ENCODE data around the gene DNMBP.

GRCh38 chr10:99874341-99875085 is 135.2 kb downstream of the DNMBP start:
- TF ChIP-seq, protein P1, sequence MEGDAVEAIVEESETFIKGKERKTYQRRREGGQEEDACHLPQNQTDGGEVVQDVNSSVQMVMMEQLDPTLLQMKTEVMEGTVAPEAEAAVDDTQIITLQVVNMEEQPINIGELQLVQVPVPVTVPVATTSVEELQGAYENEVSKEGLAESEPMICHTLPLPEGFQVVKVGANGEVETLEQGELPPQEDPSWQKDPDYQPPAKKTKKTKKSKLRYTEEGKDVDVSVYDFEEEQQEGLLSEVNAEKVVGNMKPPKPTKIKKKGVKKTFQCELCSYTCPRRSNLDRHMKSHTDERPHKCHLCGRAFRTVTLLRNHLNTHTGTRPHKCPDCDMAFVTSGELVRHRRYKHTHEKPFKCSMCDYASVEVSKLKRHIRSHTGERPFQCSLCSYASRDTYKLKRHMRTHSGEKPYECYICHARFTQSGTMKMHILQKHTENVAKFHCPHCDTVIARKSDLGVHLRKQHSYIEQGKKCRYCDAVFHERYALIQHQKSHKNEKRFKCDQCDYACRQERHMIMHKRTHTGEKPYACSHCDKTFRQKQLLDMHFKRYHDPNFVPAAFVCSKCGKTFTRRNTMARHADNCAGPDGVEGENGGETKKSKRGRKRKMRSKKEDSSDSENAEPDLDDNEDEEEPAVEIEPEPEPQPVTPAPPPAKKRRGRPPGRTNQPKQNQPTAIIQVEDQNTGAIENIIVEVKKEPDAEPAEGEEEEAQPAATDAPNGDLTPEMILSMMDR (conservative IDR thresholded peaks at IDR 0.05; ENCODE audit: low read depth, low read length) = no peak
- TF ChIP-seq BHLHE40 (IDR thresholded peaks at IDR 0.05; ENCODE audit: low read depth, low read length) (no peak), FOS (IDR thresholded peaks at IDR 0.05; ENCODE audit: low read depth, low read length) (no peak), CEBPB (IDR thresholded peaks at IDR 0.05; ENCODE audit: low read depth, low read length) (no peak), SMC3 (IDR thresholded peaks at IDR 0.05; ENCODE audit: low read depth, low read length) (no peak), NFE2L2 (IDR thresholded peaks at IDR 0.05; ENCODE audit: low read depth, low read length) (no peak), POLR2A (IDR thresholded peaks at IDR 0.05; ENCODE audit: low read depth, low read length) (no peak), MAFK (IDR thresholded peaks at IDR 0.05; ENCODE audit: low read depth, low read length) (no peak), RFX5 (IDR thresholded peaks at IDR 0.05; ENCODE audit: low read depth, low read length) (no peak), MAZ (IDR thresholded peaks at IDR 0.05; ENCODE audit: borderline replicate concordance, low read depth, low read length) (no peak), CHD1 (IDR thresholded peaks at IDR 0.05; ENCODE audit: low read depth, low read length) (no peak)
- TF ChIP-seq, protein P2, sequence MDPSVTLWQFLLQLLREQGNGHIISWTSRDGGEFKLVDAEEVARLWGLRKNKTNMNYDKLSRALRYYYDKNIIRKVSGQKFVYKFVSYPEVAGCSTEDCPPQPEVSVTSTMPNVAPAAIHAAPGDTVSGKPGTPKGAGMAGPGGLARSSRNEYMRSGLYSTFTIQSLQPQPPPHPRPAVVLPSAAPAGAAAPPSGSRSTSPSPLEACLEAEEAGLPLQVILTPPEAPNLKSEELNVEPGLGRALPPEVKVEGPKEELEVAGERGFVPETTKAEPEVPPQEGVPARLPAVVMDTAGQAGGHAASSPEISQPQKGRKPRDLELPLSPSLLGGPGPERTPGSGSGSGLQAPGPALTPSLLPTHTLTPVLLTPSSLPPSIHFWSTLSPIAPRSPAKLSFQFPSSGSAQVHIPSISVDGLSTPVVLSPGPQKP (IDR thresholded peaks at IDR 0.05; ENCODE audit: borderline replicate concordance, low read depth, low read length) = no peak
- TF ChIP-seq, protein P3, sequence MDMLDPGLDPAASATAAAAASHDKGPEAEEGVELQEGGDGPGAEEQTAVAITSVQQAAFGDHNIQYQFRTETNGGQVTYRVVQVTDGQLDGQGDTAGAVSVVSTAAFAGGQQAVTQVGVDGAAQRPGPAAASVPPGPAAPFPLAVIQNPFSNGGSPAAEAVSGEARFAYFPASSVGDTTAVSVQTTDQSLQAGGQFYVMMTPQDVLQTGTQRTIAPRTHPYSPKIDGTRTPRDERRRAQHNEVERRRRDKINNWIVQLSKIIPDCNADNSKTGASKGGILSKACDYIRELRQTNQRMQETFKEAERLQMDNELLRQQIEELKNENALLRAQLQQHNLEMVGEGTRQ (IDR thresholded peaks at IDR 0.05; ENCODE audit: low read depth, low read length) = no peak
